Mesendoderm (in vitro differentiated cells): ENCODE data around the gene SPAAR.

ENCODE experiments used
- DNase-seq: peaks from one replicate; pipeline ENCODE4 v3.0.0; 2013
- H2AK5ac ChIP-seq: 2 replicates; pipeline ENCODE4 v1.6.1; 2013; ENCODE audit warnings: low read length, inconsistent platforms
- H2BK120ac ChIP-seq: 2 replicates; pipeline ENCODE4 v1.6.1; 2013; ENCODE audit warnings: low read depth, mild to moderate bottlenecking, low read length, moderate library complexity, mixed read lengths
- H2BK15ac ChIP-seq: replicated peaks from 2 replicates; pipeline ENCODE4 v1.6.1; 2013; ENCODE audit warnings: low read depth, mild to moderate bottlenecking, moderate library complexity
- H2BK5ac ChIP-seq: 2 replicates; pipeline ENCODE4 v1.6.1; 2013; ENCODE audit warnings: low read length, inconsistent platforms
- H3K18ac ChIP-seq: 2 replicates; pipeline ENCODE4 v1.6.1; 2013; ENCODE audit warnings: mild to moderate bottlenecking, low read length, mixed read lengths
- H3K23ac ChIP-seq: one replicate; pipeline ENCODE4 v1.6.1; 2013; ENCODE audit warnings: low read length
- H3K27ac ChIP-seq: 2 replicates; pipeline ENCODE4 v1.5.1; 2013; ENCODE audit warnings: low read depth, mild to moderate bottlenecking, inconsistent platforms, low read length, moderate library complexity
- H3K27me3 ChIP-seq: 2 replicates; pipeline ENCODE4 v1.6.1; 2013; ENCODE audit warnings: low read length, control low read depth, mild to moderate bottlenecking, inconsistent platforms; ENCODE audit not compliant: insufficient read depth, poor library complexity
- H3K36me3 ChIP-seq: 2 replicates; pipeline ENCODE4 v1.6.1; 2013; ENCODE audit warnings: low read length, inconsistent platforms; ENCODE audit not compliant: control insufficient read depth, insufficient read depth
- H3K4ac ChIP-seq: one replicate; pipeline ENCODE4 v1.6.1; 2013; ENCODE audit warnings: low read depth, mild to moderate bottlenecking, low read length, moderate library complexity
- H3K4me1 ChIP-seq: 2 replicates; pipeline ENCODE4 v1.6.1; 2013; ENCODE audit warnings: low read depth, low read length, inconsistent platforms; ENCODE audit not compliant: control insufficient read depth
- H3K4me2 ChIP-seq: 2 replicates; pipeline ENCODE4 v1.6.1; 2013; ENCODE audit warnings: low read length
- H3K4me3 ChIP-seq: 2 replicates; pipeline ENCODE4 v1.5.1; 2013; ENCODE audit warnings: mild to moderate bottlenecking, low read length
- H3K56ac ChIP-seq: one replicate; pipeline ENCODE4 v1.6.1; 2013; ENCODE audit warnings: low read length
- H3K79me1 ChIP-seq: 2 replicates; pipeline ENCODE4 v1.6.1; 2013; ENCODE audit warnings: low read length, inconsistent platforms
- H3K79me2 ChIP-seq: 2 replicates; pipeline ENCODE4 v1.6.1; 2013; ENCODE audit warnings: mild to moderate bottlenecking, low read length; ENCODE audit not compliant: control insufficient read depth, insufficient read depth
- H3K9ac ChIP-seq: 2 replicates; pipeline ENCODE4 v1.6.1; 2013; ENCODE audit warnings: low read length, inconsistent platforms
- H4K5ac ChIP-seq: one replicate; pipeline ENCODE4 v1.6.1; 2013; ENCODE audit warnings: low read length
- H4K8ac ChIP-seq: one replicate; pipeline ENCODE4 v1.6.1; 2013; ENCODE audit warnings: low read depth, mild to moderate bottlenecking, control low read depth, low read length, moderate library complexity
- WGBS: extraction: QIAGEN DNeasy Blood & Tissue Kit; methylation state at CpG from one replicate; pipeline ENCODE4 v1.1.7; 2013; ENCODE audit warnings: low lambda C conversion rate, missing lambda C conversion rate; ENCODE audit not compliant: insufficient coverage; ENCODE audit errors: extremely low coverage; 5-methylcytosine and 5-hydroxymethylcytosine counted together

Gene SPAAR

GRCh38 chr9:35908504-35909125 lies 675 bp upstream of the SPAAR start:
- Histone ChIP-seq H3K27me3 (no peaks in the 10 kb centered on the region), H3K4me1 (peaks cover 21% of the 10 kb centered on the region), H2BK120ac (peak overlapping the region; percentile 36), H3K9ac (peak overlapping the region; percentile 40), H3K23ac (peak overlapping the region; percentile 30), H2BK5ac (peak overlapping the region; percentile 61), H2BK15ac (no peak overlapping the region), H3K79me1 (no peaks in the 10 kb centered on the region), H3K4me3 (no peak overlapping the region), H4K8ac (no peak overlapping the region), H3K18ac (peak overlapping the region; percentile 14), H3K56ac (peak overlapping the region; percentile 78), H3K27ac (peak overlapping the region; percentile 57), H2AK5ac (no peak overlapping the region), H4K5ac (peak overlapping the region; percentile 66), H3K36me3 (no peaks in the 10 kb centered on the region), H3K79me2 (no peaks in the 10 kb centered on the region), H3K4ac (no peak overlapping the region), H3K4me2 (peak overlapping the region; percentile 2)
- DNase-seq, result peak; percentile 51
- WGBS, result no CpG with 5 or more reads among the region's 9 CpGs

- no peaks in the 10 kb centered on the region for H3K79me1 ChIP-seq
- no peak overlapping the region for H3K27ac ChIP-seq
- no peak overlapping the region for H2BK15ac ChIP-seq
- WGBS, result no CpG with 5 or more reads among the region's 34 CpGs
- no peak overlapping the region for H2AK5ac ChIP-seq
- peak overlapping the region; percentile 70 for H3K56ac ChIP-seq
- H3K4ac ChIP-seq, result no peak overlapping the region
- H3K36me3 ChIP-seq, result no peaks in the 10 kb centered on the region
- no peak overlapping the region for H3K9ac ChIP-seq
- no peak overlapping the region for H2BK120ac ChIP-seq
- peak; percentile 53 for DNase-seq
- H4K5ac ChIP-seq, result no peak overlapping the region
- peaks cover 21% of the 10 kb centered on the region for H3K4me1 ChIP-seq
- no peak overlapping the region for H3K4me3 ChIP-seq
- no peak overlapping the region for H2BK5ac ChIP-seq
- no peak overlapping the region for H4K8ac ChIP-seq
- no peaks in the 10 kb centered on the region for H3K27me3 ChIP-seq
- H3K23ac ChIP-seq, result no peak overlapping the region
- H3K18ac ChIP-seq, result no peak overlapping the region
- no peak overlapping the region for H3K4me2 ChIP-seq
- H3K79me2 ChIP-seq, result no peaks in the 10 kb centered on the region
Observed at GRCh38 chr9:35909687-35910612, 660 bp downstream of the SPAAR start.

- Histone ChIP-seq H3K4me3 (no peak overlapping the region), H3K18ac (no peak overlapping the region), H3K56ac (peak overlapping the region; percentile 70), H2AK5ac (no peak overlapping the region), H3K9ac (peak overlapping the region; percentile 7), H3K4me1 (peaks cover 21% of the 10 kb centered on the region), H3K23ac (no peak overlapping the region), H3K4me2 (no peak overlapping the region), H4K8ac (no peak overlapping the region), H2BK120ac (no peak overlapping the region), H2BK15ac (no peak overlapping the region), H3K36me3 (no peaks in the 10 kb centered on the region), H3K27ac (no peak overlapping the region), H4K5ac (no peak overlapping the region), H3K79me1 (no peaks in the 10 kb centered on the region), H2BK5ac (no peak overlapping the region), H3K27me3 (no peaks in the 10 kb centered on the region), H3K4ac (no peak overlapping the region), H3K79me2 (no peaks in the 10 kb centered on the region)
- WGBS, result no CpG with 5 or more reads among the region's 14 CpGs
- peak; percentile 57 for DNase-seq
Observed at GRCh38 chr9:35910613-35911359, 1.5 kb downstream of the SPAAR start.

GRCh38 chr9:35911690-35912089 lies 2.4 kb downstream of the SPAAR start:
- Histone ChIP-seq H4K5ac (no peak overlapping the region), H3K79me1 (no peaks in the 10 kb centered on the region), H2BK120ac (no peak overlapping the region), H3K18ac (no peak overlapping the region), H2AK5ac (no peak overlapping the region), H3K27ac (no peak overlapping the region), H3K56ac (peak overlapping the region; percentile 52), H2BK15ac (no peak overlapping the region), H3K4me2 (no peak overlapping the region), H3K4me3 (no peak overlapping the region), H3K4me1 (peaks cover 21% of the 10 kb centered on the region), H3K36me3 (no peaks in the 10 kb centered on the region), H3K4ac (no peak overlapping the region), H3K79me2 (no peaks in the 10 kb centered on the region), H3K9ac (no peak overlapping the region), H2BK5ac (no peak overlapping the region), H4K8ac (no peak overlapping the region), H3K27me3 (no peaks in the 10 kb centered on the region), H3K23ac (no peak overlapping the region)
- no peak for DNase-seq
- no CpG with 5 or more reads among the region's 10 CpGs for WGBS

GRCh38 chr9:35912791-35913400 lies 3.6 kb downstream of the SPAAR start:
- Histone ChIP-seq H3K4me1 (peaks cover 12% of the 10 kb centered on the region), H3K4ac (no peak overlapping the region), H2AK5ac (no peak overlapping the region), H3K18ac (no peak overlapping the region), H3K23ac (no peak overlapping the region), H3K36me3 (no peaks in the 10 kb centered on the region), H3K27me3 (no peaks in the 10 kb centered on the region), H3K4me2 (no peak overlapping the region), H3K79me2 (no peaks in the 10 kb centered on the region), H2BK5ac (no peak overlapping the region), H4K8ac (no peak overlapping the region), H3K27ac (no peak overlapping the region), H4K5ac (no peak overlapping the region), H3K4me3 (no peak overlapping the region), H3K9ac (no peak overlapping the region), H3K79me1 (no peaks in the 10 kb centered on the region), H3K56ac (no peak overlapping the region), H2BK120ac (no peak overlapping the region), H2BK15ac (no peak overlapping the region)
- DNase-seq, result no peak
- WGBS, result no CpG with 5 or more reads among the region's 10 CpGs
